Globus pallidus (tissue), 1 donor: Measurements from ENCODE around the gene NPHP3.
"Not testable (repeated sequence)": the region's sequence is repeated elsewhere in the genome, so short reads cannot be mapped to it uniquely, and the experiment has no call there.

Experiments
- DNase-seq: peaks from one replicate; pipeline ENCODE4 v3.0.0-alpha.2; 2015; ENCODE audit warnings: low spot score

NPHP3 gene

GRCh38 chr3:132641837-132642538 lies 80.2 kb downstream of the NPHP3 start:
- DNase-seq, result peak; percentile 29

DNA sequence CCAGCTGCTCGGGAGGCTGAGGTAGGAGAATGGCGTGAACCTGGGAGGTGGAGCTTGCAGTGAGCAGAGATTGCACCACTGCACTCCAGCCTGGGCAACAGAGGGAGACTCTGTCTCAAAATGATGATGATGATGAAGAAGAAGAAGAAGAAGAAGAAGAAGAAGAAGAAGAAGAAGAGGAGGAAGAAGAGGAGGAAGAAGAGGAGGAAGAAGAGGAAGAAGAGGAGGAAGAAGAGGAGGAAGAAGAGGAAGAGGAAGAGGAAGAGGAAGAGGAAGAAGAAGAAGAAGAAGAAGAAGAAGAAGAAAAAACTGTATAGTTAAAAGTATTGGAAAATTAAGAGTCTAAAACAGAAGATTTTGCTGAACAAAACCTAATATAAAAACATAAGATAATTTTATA lies 80.8 kb downstream of the NPHP3 start:
- DNase-seq, result not testable (repeated sequence)

- no peak for DNase-seq
Observed at GRCh38 chr3:132638706-132639105, 83.5 kb downstream of the NPHP3 start.

- DNase-seq, result no peak
Observed at GRCh38 chr3:132637590-132637989, 84.6 kb downstream of the NPHP3 start.

- DNase-seq, result no peak
Observed at GRCh38 chr3:132635052-132635451, 87.2 kb downstream of the NPHP3 start.
